Skeletal muscle tissue (tissue), 4 donors: ENCODE results near the gene DTNB. TPM values are rescaled to one million over a fixed set of nuclear protein-coding genes. Genes with fewer than 3 reads are reported as not detected.

ENCODE experiments used
- H3K27ac ChIP-seq: one replicate; pipeline ENCODE4 v1.7.0; 2013; ENCODE audit warnings: mild to moderate bottlenecking, low read depth, low read length, inconsistent platforms
- H3K27me3 ChIP-seq, 3 donors: one replicate each; pipeline ENCODE4 v1.7.0; 2013; ENCODE audit warnings: low read length in 3 of 3; ENCODE audit not compliant: control insufficient read depth in 3 of 3, insufficient read depth in 3 of 3
- H3K36me3 ChIP-seq, 3 donors: one replicate each; pipeline ENCODE4 v1.7.0; 2013; ENCODE audit warnings: low read length in 3 of 3; ENCODE audit not compliant: control insufficient read depth in 3 of 3, insufficient read depth in 3 of 3
- H3K4me1 ChIP-seq, 3 donors: one replicate each; pipeline ENCODE4 v1.7.0; 2013; ENCODE audit warnings: low read length in 3 of 3, mild to moderate bottlenecking in 3 of 3; ENCODE audit not compliant: control insufficient read depth in 3 of 3, insufficient read depth in 3 of 3
- H3K4me3 ChIP-seq, 3 donors: one replicate each; pipeline ENCODE4 v1.7.0; 2013; ENCODE audit warnings: low read length in 3 of 3
- H3K9ac ChIP-seq, 3 donors: one replicate each; pipeline ENCODE4 v1.7.0; 2013; ENCODE audit warnings: low read length in 3 of 3, mild to moderate bottlenecking in 3 of 3, moderate library complexity in 2 of 3, low read depth in 1 of 3
- H3K9me3 ChIP-seq, 3 donors: one replicate each; pipeline ENCODE4 v1.7.0; 2013; ENCODE audit warnings: low read length in 3 of 3; ENCODE audit not compliant: control insufficient read depth in 3 of 3
- total RNA-seq: library from RNA; depleted of rRNA; stranded (reverse); fragments of >200 nt; gene quantifications from one replicate; pipeline ENCODE4 v1.2.3, GENCODE V29; 2014
- donor health status: Osteomylitis.

DTNB gene
- total RNA-seq, 1 donor from 2014 or later = 3.1 TPM

DNA sequence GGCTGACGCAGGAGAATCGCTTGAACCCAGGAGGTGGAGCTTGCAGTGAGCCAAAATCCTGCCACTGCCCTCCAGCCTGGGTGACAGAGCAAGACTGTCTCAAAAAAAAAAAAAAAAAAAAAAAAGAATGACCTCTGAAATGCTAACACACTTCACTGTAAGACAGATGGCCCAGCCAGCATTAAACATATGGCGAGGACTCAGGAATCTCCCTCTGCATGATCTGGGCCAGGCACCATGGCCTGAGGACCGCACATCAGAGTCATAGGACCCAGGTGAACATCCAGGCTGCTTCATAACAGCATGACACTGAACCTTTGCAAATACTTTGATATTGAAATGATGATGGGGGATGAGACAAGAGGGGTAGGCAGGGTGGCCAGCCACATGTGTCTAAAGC, 275.6 kb downstream of the DTNB start:
- Histone ChIP-seq H3K4me1 (peaks cover 0 to 4% (median 0%) of the 10 kb centered on the region in 3 donors), H3K36me3 (no peaks in the 10 kb centered on the region), H3K9me3 (no peaks in the 10 kb centered on the region), H3K27me3 (no peaks in the 10 kb centered on the region), H3K4me3 (no peak overlapping the region), H3K27ac (no peak overlapping the region), H3K9ac (no peak overlapping the region)

- Histone ChIP-seq H3K27me3 (no peaks in the 10 kb centered on the region), H3K36me3 (peaks cover 0 to 2% (median 0%) of the 10 kb centered on the region in 3 donors), H3K9ac (no peak overlapping the region), H3K27ac (no peak overlapping the region), H3K4me3 (no peak overlapping the region), H3K9me3 (no peaks in the 10 kb centered on the region), H3K4me1 (peaks cover 0 to 1% (median 0%) of the 10 kb centered on the region in 3 donors)
These were observed 284.2 kb downstream of the DTNB start for GRCh38 chr2:25389161-25389560.

- Histone ChIP-seq H3K36me3 (peaks cover 0 to 2% (median 0%) of the 10 kb centered on the region in 3 donors), H3K4me1 (peaks cover 0 to 2% (median 0%) of the 10 kb centered on the region in 3 donors), H3K4me3 (no peak overlapping the region), H3K9me3 (no peaks in the 10 kb centered on the region), H3K9ac (no peak overlapping the region), H3K27me3 (no peaks in the 10 kb centered on the region), H3K27ac (no peak overlapping the region)
These were observed 284.9 kb downstream of the DTNB start for GRCh38 chr2:25388491-25388890.

- H3K9me3 ChIP-seq = no peaks in the 10 kb centered on the region
- H3K4me1 ChIP-seq = peaks cover 0 to 2% (median 0%) of the 10 kb centered on the region in 3 donors
- no peaks in the 10 kb centered on the region for H3K27me3 ChIP-seq
- no peak overlapping the region for H3K9ac ChIP-seq
- no peak overlapping the region for H3K27ac ChIP-seq
- H3K4me3 ChIP-seq = no peak overlapping the region
- peaks cover 0 to 2% (median 0%) of the 10 kb centered on the region in 3 donors for H3K36me3 ChIP-seq
These were observed 285.4 kb downstream of the DTNB start for GRCh38 chr2:25387876-25388449.

- Histone ChIP-seq H3K4me1 (peaks cover 0 to 2% (median 0%) of the 10 kb centered on the region in 3 donors), H3K27me3 (no peaks in the 10 kb centered on the region), H3K27ac (no peak overlapping the region), H3K9me3 (no peaks in the 10 kb centered on the region), H3K36me3 (peaks cover 0 to 2% (median 0%) of the 10 kb centered on the region in 3 donors), H3K9ac (no peak overlapping the region), H3K4me3 (no peak overlapping the region)
These were observed 286.2 kb downstream of the DTNB start for GRCh38 chr2:25386971-25387875.

DNA sequence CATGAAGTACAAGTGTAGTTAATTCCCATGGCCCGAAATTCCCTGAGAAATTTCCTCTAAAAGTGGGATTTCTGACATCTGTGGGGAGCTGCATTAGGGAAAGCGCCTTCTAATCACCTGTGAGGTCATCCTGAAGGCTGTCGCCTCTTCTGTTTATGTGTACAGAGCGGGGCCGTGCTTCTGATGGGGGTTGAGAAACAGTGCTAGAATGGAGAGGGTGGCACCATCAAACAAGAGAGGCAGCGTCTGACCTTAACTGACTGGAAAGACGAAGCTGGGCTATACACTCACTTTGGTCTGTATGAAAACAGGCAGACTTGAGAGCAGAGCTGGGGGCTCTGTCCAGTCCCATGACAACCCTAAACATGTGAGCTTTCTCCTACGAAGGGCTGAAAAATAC, 287.5 kb downstream of the DTNB start:
- Histone ChIP-seq H3K9me3 (no peaks in the 10 kb centered on the region), H3K27ac (no peak overlapping the region), H3K36me3 (peaks cover 0 to 2% (median 0%) of the 10 kb centered on the region in 3 donors), H3K4me3 (no peak overlapping the region), H3K27me3 (no peaks in the 10 kb centered on the region), H3K9ac (no peak overlapping the region), H3K4me1 (peaks cover 10 to 12% (median 11%) of the 10 kb centered on the region in 3 donors)

DNA sequence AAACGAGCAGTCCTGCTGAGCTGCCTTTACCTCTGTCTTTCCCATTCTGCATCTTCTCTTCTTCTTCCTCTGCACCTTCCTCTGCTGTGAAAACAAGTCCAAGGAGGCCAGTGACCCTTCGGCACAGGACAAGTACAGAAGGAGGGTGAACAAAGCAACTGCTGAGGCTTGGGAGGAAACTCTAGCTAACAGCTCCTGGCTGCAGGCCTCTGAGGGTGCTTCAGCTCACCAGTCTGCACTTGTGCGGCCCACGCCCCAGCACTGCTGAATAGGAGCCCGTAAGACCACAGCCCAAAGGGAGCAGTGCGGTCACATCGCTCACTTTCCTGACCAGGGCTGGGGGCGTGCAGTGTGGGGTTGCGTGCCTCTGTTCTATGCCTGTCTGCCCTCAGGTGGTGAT, 289.6 kb downstream of the DTNB start:
- no peaks in the 10 kb centered on the region for H3K9me3 ChIP-seq
- H3K36me3 ChIP-seq = peaks cover 0 to 2% (median 0%) of the 10 kb centered on the region in 3 donors
- H3K4me3 ChIP-seq = no peak overlapping the region
- H3K9ac ChIP-seq = no peak overlapping the region
- H3K27me3 ChIP-seq = no peaks in the 10 kb centered on the region
- peaks cover 23 to 31% (median 30%) of the 10 kb centered on the region in 3 donors for H3K4me1 ChIP-seq
- H3K27ac ChIP-seq = no peak overlapping the region

DNA sequence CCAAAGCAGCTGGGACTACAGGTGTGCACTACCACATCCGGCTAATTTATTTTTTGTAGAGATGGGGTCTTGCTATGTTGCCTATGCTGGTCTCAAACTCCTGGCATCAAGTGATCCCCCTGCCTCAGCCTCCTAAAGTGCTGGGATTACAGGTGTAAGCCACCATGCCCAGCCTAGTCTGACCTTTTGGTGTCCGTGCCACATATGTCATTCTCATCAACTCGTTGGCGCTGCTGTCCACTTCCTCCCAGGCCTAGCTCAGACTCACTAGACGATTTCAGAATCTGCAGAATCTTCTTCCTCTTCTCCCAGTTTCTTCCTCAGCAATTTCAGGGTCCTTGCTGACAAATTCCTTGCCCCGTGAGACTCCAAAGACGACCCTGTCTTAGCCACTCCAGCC, 291.9 kb downstream of the DTNB start:
- Histone ChIP-seq H3K4me1 (peaks cover 38 to 50% (median 47%) of the 10 kb centered on the region in 3 donors), H3K27me3 (no peaks in the 10 kb centered on the region), H3K9ac (no peak overlapping the region), H3K4me3 (no peak overlapping the region), H3K27ac (peak overlapping the region; percentile 57), H3K9me3 (no peaks in the 10 kb centered on the region), H3K36me3 (no peaks in the 10 kb centered on the region)

- Histone ChIP-seq H3K36me3 (no peaks in the 10 kb centered on the region), H3K4me3 (no peak overlapping the region), H3K27ac (peak overlapping the region; percentile 57), H3K9ac (peak overlapping the region in 2 of 3 donors; percentile 64 to 69), H3K4me1 (peaks cover 44 to 56% (median 51%) of the 10 kb centered on the region in 3 donors), H3K9me3 (no peaks in the 10 kb centered on the region), H3K27me3 (no peaks in the 10 kb centered on the region)
These were observed 292.6 kb downstream of the DTNB start for GRCh38 chr2:25380586-25381375.
